ENCODE results near the gene OSBPL10.

OSBPL10 gene

GRCh38 chr3:31959251-31959650 is 21.8 kb downstream of the OSBPL10 start:
- DNase-seq (ENCODE audit: low read depth), result no peak

GRCh38 chr3:31958701-31959152 is 22.3 kb downstream of the OSBPL10 start:
- DNase-seq (ENCODE audit: low read depth), result no peak

DNA sequence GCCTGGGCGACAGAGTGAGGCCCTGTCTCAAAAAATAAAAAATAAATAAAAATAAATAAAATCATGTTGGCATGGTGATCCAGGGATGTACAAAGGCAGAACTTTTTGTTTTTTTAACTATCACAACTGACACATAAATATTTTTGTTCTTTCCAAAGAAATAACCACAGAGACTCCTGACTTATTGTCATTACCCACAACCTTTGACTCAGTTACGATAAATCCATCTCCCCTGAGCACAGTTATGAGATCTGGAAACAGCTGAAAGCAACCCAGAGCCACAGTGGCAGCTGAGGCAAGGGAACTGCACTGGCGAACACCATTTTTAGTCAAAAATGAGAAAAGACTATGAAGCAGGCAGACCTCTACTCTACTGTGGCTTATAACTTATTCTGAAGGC is 24.0 kb downstream of the OSBPL10 start:
- no peak for DNase-seq (ENCODE audit: low read depth)

- DNase-seq (ENCODE audit: low read depth), result no peak
Observed at GRCh38 chr3:31955581-31955980, 25.5 kb downstream of the OSBPL10 start.

DNA sequence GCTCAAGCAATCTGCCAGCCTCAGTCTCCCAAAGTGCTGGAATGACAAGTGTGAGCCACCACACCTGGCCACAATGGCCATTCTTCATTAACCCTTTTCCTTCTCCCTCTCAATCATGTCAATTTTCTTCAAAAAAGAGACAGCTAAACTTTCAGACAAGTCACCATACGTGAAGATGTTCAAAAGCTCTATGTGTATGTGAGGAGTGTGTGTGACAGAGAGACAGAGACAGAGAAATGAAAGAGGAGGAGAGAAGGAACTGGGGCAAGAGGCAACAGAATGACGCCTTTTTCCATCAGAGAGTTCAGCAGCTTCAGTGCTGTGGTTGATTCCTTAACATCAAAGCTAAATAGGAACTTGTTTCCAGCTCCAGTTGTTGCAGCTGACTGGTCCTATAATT is 27.4 kb downstream of the OSBPL10 start:
- no peak for DNase-seq (ENCODE audit: low read depth)

DNA sequence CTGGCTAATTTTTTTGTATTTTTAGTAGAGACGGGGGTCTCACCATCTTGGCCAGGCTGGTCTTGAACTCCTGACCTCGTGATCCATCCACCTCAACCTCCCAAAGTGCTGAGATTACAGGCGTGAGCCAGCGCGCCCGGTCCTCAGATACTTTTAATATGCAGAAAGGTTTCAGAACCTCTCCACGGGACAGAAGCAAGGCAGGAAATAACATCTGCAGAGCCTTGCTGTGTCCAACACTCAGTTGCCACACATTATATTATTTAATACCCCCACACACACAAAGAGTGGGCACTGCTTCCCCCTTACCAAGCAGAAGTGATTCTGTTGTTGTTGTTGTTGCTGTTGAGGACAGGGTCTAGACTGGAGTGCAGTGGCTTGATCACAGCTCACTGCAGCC is 28.0 kb downstream of the OSBPL10 start:
- DNase-seq (ENCODE audit: low read depth), result no peak

- no peak for DNase-seq (ENCODE audit: low read depth)
Observed at GRCh38 chr3:31952205-31952604, 28.9 kb downstream of the OSBPL10 start.

- DNase-seq (ENCODE audit: low read depth), result no peak
Observed at GRCh38 chr3:31948280-31948679, 32.8 kb downstream of the OSBPL10 start.

DNA sequence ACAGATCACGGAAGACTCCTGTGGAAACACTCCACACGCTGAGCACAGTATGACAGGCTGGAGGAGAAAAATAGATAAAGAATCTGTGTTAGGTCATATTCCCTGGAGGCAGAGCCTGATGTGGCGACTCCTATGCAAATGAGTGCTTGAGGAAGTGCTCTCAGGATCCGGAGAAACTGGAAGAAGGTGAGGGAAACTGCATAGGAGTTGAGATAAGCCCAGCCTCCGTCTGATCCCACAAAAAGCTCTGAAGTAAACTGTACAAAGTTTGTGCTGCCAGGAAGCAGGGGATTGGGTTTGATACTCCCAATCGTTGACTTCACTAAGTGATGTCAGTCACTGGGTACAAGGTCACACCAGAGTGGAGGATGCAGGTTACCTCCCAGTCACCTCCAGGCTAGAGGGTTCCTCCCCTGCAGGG is 33.4 kb downstream of the OSBPL10 start:
- no peak for DNase-seq (ENCODE audit: low read depth)

- no peak for DNase-seq (ENCODE audit: low read depth)
Observed at GRCh38 chr3:31947162-31947561, 33.9 kb downstream of the OSBPL10 start.

GRCh38 chr3:31946484-31947081 is 34.5 kb downstream of the OSBPL10 start:
- DNase-seq (ENCODE audit: low read depth), result no peak

DNA sequence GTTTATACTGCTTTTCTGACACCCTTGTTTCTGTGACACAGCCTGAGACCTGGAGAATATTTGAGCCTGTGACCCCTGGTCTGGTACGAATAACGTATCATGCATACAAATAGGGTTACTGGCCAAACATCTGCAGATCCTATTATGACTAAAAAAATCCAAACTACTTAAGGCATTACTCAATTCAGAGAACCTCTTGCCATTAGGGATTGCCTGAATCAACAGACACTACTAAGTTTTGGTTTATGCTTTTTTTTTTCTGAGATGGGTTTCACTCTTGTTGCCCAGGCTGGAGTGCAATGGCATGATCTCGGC is 35.4 kb downstream of the OSBPL10 start:
- DNase-seq (ENCODE audit: low read depth), result no peak

- no peak for DNase-seq (ENCODE audit: low read depth)
Observed at GRCh38 chr3:31943041-31943440, 38.0 kb downstream of the OSBPL10 start.

GRCh38 chr3:31942446-31942845 is 38.6 kb downstream of the OSBPL10 start:
- DNase-seq (ENCODE audit: low read depth), result no peak

DNA sequence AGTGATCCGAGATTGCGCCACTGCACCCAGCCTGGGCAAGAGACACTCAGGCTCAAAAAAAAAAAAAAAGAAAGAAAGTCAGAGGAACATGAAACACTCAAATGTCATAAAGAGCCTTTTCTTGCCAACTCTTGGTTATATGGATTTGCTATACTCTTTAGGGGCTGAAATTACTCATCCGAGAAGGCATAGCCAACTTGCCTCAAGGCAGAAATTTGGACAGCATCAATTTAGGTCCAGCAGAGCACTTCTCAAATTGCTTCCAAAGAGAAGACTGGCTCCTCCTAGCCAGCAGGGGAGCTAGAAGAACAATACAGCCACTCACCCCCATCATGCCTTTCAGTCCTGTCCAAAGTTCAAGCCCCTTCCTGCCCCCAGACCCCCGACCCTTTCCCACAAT is 43.8 kb downstream of the OSBPL10 start:
- no peak for DNase-seq (ENCODE audit: low read depth)

GRCh38 chr3:31936420-31937060 is 44.5 kb downstream of the OSBPL10 start:
- DNase-seq (ENCODE audit: low read depth), result no peak

DNA sequence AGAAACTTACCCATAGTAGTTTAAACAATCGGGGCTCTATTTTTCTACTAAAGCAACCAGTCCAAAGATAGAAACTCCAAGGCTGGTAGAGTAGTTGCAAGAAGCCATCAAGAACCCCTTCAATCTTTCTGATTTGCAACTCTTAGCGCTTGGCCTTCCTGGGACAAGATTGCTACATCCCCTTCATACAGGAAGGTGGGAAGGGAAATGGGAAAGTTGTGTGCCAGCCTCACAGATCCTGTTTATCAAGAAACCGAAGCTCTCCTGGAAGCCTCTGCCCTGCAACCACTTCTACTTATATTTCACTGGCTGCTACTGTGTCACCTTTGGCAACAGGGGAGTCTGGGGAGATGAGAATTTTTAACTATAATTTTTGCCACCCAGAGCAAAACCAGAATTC is 46.2 kb downstream of the OSBPL10 start:
- no peak for DNase-seq (ENCODE audit: low read depth)

DNA sequence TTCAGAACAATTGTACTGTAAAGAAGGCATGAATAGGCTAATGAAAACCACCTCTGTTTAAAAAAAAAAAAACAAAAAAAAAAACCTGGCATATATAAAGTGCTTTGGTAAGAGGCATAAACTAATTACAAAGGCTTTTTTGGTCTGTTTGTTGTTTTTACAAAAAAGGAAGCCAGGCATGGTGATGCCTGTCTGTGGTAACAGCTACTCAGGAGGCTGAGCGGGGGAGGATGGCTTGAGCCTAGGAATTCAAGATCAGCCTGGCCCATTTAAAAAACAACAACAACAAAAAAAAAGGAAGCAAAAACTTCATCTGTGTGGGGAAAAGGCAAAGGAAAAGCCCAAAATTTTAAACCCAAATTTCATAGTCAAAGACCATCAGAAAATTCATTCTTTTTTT is 47.0 kb downstream of the OSBPL10 start:
- DNase-seq (ENCODE audit: low read depth), result no peak

GRCh38 chr3:31932990-31933389 is 48.1 kb downstream of the OSBPL10 start:
- no peak for DNase-seq (ENCODE audit: low read depth)

DNA sequence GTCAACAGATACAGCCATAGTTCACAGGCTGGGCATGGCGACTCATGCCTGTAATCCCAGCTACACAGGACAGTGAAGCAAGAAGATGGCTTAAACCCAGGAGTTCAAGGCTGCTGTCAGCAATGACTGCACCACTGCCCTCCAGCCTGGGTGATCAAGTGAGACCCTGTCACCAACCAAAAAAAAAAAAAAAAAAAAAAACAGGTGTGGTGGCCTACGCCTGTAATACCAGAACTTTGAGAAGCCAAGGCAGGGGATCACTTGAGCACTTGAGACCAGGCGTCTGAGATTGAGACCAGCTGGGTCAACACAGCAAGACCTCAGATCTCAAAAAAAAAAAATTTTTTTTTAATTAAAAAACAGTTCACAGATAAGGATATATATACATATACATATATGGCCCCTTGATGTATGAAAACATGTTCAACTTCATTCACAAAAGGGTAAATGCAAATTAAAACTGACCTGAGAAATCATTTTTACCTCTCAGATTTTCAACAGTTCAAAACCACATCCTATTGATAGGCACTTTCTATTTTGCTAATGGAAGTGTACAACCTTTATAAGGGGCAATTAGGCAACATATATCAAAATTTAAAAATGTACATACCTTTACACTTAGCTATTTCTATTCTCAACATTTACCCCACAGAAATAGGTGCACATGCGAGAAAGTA is 51.1 kb downstream of the OSBPL10 start:
- DNase-seq (ENCODE audit: low read depth), result no peak

- DNase-seq (ENCODE audit: low read depth), result no peak
Observed at GRCh38 chr3:31927811-31928210, 53.3 kb downstream of the OSBPL10 start.

- no peak for DNase-seq (ENCODE audit: low read depth)
Observed at GRCh38 chr3:31926543-31926942, 54.5 kb downstream of the OSBPL10 start.

DNA sequence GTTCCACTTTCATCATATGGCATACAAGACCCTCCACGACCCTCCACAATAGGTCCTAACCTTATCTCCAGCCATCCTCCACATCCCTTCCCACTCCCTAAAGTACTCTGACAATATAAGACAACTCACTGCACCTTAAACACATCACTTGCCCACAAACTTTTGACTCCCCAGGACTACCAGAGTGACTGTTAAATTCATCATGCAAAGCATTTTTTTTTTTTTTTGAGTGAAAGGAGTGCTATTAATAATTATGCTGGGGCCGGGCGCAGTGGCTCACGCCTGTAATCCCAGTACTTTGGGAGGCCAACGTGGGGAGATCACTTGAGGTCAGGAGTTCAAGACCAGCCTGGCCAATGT is 55.8 kb downstream of the OSBPL10 start:
- no peak for DNase-seq (ENCODE audit: low read depth)
